ENCODE data around the gene CORIN.
"Not testable (repeated sequence)": the region's sequence is repeated elsewhere in the genome, so short reads cannot be mapped to it uniquely, and the experiment has no call there.

CORIN gene

GRCh38 chr4:47561331-47561730 lies 276.5 kb downstream of the CORIN start:
- DNase-seq (ENCODE audit: low read depth), result no peak

GRCh38 chr4:47560682-47561081 lies 277.2 kb downstream of the CORIN start:
- DNase-seq (ENCODE audit: low read depth), result no peak

DNA sequence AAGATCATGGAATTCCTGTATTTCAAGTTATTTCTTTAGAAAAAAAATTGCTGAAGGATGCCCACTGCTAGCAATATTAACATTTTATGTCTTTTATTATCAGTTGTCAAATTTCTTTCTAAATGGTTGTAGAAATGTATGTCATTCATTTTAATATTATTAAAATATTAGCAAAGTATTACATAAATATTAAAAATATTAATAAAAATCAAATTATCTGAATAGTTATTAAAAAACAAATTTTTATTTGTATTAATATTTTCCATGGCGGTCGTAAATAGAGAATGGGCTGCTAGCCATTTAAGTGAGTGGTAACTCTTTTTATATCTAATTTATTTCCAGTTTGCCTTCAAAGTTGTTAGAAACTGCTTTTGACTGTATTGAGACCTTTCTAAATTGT lies 280.6 kb downstream of the CORIN start:
- no peak for DNase-seq (ENCODE audit: low read depth)

DNA sequence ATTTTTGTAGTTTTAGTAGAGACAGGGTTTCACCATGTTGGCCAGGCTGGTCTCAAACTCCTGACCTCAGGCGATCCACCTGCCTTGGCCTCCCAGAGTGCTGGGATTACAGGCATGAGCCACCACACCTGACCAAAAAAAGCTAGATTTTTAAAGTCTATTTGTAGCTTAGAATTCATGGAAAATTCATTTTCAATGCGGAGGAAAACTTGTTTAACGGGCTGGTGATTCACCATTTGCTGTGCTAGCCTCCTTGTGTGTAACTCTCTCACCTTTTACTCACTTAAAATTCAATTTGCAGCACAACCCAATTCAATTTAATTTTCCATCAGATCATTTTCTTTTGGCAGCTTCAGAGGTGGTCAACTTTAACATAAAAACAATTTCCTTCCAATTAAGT lies 281.9 kb downstream of the CORIN start:
- not testable (repeated sequence) for DNase-seq (ENCODE audit: low read depth)

- no peak for DNase-seq (ENCODE audit: low read depth)
Observed at GRCh38 chr4:47553329-47554125, 284.3 kb downstream of the CORIN start.

DNA sequence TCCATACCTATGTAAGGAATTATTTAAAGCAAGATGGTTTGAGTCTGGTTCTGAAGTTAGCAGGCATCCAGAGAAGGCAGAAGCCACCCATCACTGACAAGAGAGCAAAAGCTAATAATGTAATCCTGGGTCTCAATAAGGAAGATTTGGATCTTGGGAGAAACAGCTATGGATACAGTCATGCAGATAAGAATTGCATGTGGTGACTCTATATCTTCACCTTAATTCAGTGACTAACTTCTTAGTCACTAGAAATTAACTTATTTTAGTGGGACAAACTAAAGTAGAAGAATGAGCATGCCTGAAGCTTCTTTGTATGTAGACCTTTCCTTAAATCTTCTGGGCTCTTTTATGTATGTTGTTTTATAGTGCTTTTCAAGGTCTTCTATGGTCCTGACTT lies 286.2 kb downstream of the CORIN start:
- no peak for DNase-seq (ENCODE audit: low read depth)

DNA sequence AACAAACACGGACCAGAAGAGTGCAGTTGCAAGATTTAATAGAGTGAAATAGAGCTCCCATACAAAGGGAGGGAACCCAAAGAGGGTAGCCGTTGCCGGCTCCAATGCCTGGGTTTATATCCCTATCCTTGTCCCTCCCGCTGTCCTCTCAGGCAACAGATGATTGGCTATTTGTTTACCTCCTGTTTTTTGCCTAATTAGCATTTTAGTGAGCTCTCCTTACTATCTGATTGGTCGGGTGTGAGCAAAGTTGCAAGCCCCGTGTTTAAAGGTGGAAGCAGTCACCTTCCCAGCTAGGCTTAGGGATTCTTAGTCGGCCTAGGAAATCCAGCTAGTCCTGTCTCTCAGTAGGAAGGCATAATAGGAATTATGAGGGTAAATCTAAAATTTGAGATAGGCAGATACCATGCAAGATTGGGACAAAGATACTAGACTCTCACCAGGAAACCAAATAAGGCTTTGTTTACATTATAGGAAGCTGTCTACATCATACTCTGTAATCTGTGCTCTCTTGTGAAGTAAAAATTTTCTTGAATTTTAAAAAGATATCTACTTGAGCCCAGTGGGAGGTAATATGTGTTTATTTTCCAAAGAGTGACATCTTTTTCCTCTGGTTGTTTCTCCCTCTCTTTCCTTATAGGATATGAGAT lies 286.8 kb downstream of the CORIN start:
- no peak for DNase-seq (ENCODE audit: low read depth)

DNA sequence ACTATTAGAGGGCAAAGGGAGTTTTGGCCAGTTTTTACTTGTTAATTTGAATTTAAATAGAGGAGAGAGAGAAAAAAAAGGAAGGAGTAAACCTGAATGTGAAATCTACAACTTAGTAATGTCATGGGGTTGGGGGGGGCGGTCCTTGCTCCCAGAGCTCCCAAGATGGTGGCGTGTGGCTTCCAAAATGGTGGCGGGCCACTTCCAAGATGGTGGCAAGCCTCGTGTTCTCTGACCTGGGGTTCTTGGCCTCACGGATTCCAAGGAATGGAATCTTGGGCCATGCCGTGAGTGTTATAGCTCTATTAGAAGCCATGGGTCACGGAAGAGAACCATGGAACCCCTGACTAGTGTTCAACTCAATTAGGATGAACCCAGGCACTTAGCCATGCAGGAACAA lies 287.5 kb downstream of the CORIN start:
- DNase-seq (ENCODE audit: low read depth), result not testable (repeated sequence)
